HuH-7.5 (cell line): ENCODE measurements around the gene CD4.

ENCODE experiments used
- DNase-seq: peaks from one replicate; pipeline ENCODE4 v3.0.0; 2011; ENCODE audit warnings: low spot score

CD4 gene

GRCh38 chr12:6778574-6779550 lies 10.5 kb upstream of the CD4 start:
- DNase-seq: peak; percentile 94

GRCh38 chr12:6779708-6780432 lies 9.5 kb upstream of the CD4 start:
- DNase-seq: peak; percentile 23

GRCh38 chr12:6780573-6780972 lies 8.8 kb upstream of the CD4 start:
- no peak for DNase-seq

- no peak for DNase-seq
Observed at GRCh38 chr12:6782119-6782518, 7.2 kb upstream of the CD4 start.

- DNase-seq: no peak
Observed at GRCh38 chr12:6782850-6783566, 6.3 kb upstream of the CD4 start.

GRCh38 chr12:6783828-6784227 lies 5.5 kb upstream of the CD4 start:
- DNase-seq: no peak

GRCh38 chr12:6784296-6784695 lies 5.0 kb upstream of the CD4 start:
- DNase-seq: no peak

- DNase-seq: no peak
Observed at GRCh38 chr12:6784761-6785160, 4.6 kb upstream of the CD4 start.

GRCh38 chr12:6786416-6787094 lies 2.8 kb upstream of the CD4 start:
- DNase-seq: no peak

- DNase-seq: no peak
Observed at GRCh38 chr12:6787309-6787708, 2.0 kb upstream of the CD4 start.

- peak; percentile 2 for DNase-seq
Observed at GRCh38 chr12:6790496-6791150, 1.3 kb downstream of the CD4 start.

GRCh38 chr12:6791931-6792520 lies 2.7 kb downstream of the CD4 start:
- DNase-seq: no peak

GRCh38 chr12:6792522-6793201 lies 3.3 kb downstream of the CD4 start:
- no peak for DNase-seq

- no peak for DNase-seq
Observed at GRCh38 chr12:6795088-6795487, 5.8 kb downstream of the CD4 start.

- peak; percentile 8 for DNase-seq
Observed at GRCh38 chr12:6796576-6796975, 7.2 kb downstream of the CD4 start.

- no peak for DNase-seq
Observed at GRCh38 chr12:6799147-6799546, 9.8 kb downstream of the CD4 start.

- no peak for DNase-seq
Observed at GRCh38 chr12:6807170-6807569, 17.8 kb downstream of the CD4 start.

GRCh38 chr12:6809056-6809455 lies 19.7 kb downstream of the CD4 start:
- no peak for DNase-seq

GRCh38 chr12:6810758-6811157 lies 21.4 kb downstream of the CD4 start:
- peak; percentile 1 for DNase-seq

- no peak for DNase-seq
Observed at GRCh38 chr12:6813363-6813762, 24.0 kb downstream of the CD4 start.
